PC-9 (cell line): ENCODE data around the gene MYO19.

ENCODE experiments used
- CTCF ChIP-seq: fragments of 200-600 bp; sonication (generic); conservative IDR thresholded peaks from 2 replicates; pipeline ENCODE4 v1.6.1; 2017; ENCODE audit warnings: mixed run types, antibody characterized with exemption, mild to moderate bottlenecking, moderate library complexity
- EZH2 ChIP-seq: fragments of 200-600 bp; sonication (generic); IDR thresholded peaks from 2 replicates; pipeline ENCODE4 v1.8.0; 2017; ENCODE audit warnings: antibody characterized with exemption, low read depth

GRCh38 chr17:36544307-36545076 lies 9.8 kb upstream of the MYO19 start, which contains the start of gene GGNBP2:
- TF ChIP-seq CTCF (no peak), EZH2 (no peak)
